Adrenal gland (tissue), 5 donors: ENCODE results near the gene PHOSPHO2.

Experiments used
- POLR2A ChIP-seq, 2 donors: fragments of 450-650 bp; IDR thresholded peaks; one replicate each; pipeline ENCODE4 v1.6.1; 2017; ENCODE audit warnings: antibody characterized with exemption in 2 of 2, mild to moderate bottlenecking in 2 of 2, moderate library complexity in 1 of 2
- TF ChIP-seq, protein P1 (sequence below), 6 experiments: fragments of 450-650 bp in 4 of 6; fragments of 200-600 bp in 2 of 6; sonication (generic) in 1 of 6; IDR thresholded peaks; 1 replicate in 5 of 6; 2 replicates in 1 of 6; pipeline versions ENCODE4 v1.5.1 to v1.8.0; 2016 to 2021; ENCODE audit warnings: antibody characterized with exemption in 6 of 6, mild to moderate bottlenecking in 2 of 6, moderate library complexity in 1 of 6
- donor health status: DM: no; HTN: no; CAD: no.

DNA sequence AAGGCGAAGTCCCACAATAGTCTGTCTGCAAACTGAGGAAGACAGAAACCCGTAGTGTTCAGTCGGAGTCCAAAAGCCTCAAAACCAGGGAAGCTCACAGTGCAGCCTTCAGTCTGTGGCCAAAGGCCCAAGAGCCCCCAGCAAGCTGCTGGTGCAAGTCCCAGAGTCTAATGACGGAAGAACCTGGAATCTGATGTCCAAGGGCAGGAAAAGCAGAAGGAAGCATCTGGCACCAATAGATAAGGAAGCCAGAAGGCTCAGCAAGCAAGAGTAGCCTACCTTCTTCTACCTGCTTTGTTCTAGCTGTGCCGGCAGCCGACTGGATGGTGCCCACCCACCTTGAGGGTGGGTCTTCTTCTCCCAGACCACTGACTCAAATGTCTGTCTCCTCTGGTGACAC lies 21.9 kb upstream of the PHOSPHO2 start:
- TF ChIP-seq, protein P1, sequence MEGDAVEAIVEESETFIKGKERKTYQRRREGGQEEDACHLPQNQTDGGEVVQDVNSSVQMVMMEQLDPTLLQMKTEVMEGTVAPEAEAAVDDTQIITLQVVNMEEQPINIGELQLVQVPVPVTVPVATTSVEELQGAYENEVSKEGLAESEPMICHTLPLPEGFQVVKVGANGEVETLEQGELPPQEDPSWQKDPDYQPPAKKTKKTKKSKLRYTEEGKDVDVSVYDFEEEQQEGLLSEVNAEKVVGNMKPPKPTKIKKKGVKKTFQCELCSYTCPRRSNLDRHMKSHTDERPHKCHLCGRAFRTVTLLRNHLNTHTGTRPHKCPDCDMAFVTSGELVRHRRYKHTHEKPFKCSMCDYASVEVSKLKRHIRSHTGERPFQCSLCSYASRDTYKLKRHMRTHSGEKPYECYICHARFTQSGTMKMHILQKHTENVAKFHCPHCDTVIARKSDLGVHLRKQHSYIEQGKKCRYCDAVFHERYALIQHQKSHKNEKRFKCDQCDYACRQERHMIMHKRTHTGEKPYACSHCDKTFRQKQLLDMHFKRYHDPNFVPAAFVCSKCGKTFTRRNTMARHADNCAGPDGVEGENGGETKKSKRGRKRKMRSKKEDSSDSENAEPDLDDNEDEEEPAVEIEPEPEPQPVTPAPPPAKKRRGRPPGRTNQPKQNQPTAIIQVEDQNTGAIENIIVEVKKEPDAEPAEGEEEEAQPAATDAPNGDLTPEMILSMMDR (IDR thresholded peaks at IDR 0.05) = no peak
- no peak for TF ChIP-seq POLR2A (IDR thresholded peaks at IDR 0.05)
